K562 (cell line): ENCODE results near the gene TMEM53. TPM values are rescaled to one million over a fixed set of nuclear protein-coding genes. Genes with fewer than 3 reads are reported as not detected.
A peak's percentile ranks its signal among the peaks of the same experiment; 100 is the strongest.

Source experiments
- CHD1 ChIP-seq: fragments of 200-600 bp; sonication (generic); IDR thresholded peaks from one replicate; pipeline ENCODE4 v1.6.1; 2012; ENCODE audit warnings: mild to moderate bottlenecking, moderate library complexity, low read length, inconsistent platforms
- CHD4 ChIP-seq: fragments of 200-600 bp; sonication (generic); IDR thresholded peaks from 3 replicates; pipeline ENCODE4 v1.6.1; 2012; ENCODE audit warnings: low read depth, mild to moderate bottlenecking, mixed read lengths, low read length, inconsistent platforms; ENCODE audit not compliant: insufficient read depth, insufficient replicate concordance, poor library complexity, severe bottlenecking
- CREBBP ChIP-seq: IDR thresholded peaks from one replicate; pipeline ENCODE4 v1.6.1; 2012; ENCODE audit warnings: low read depth, mild to moderate bottlenecking, control low read depth, inconsistent platforms, low read length
- HSF4 ChIP-seq: fragments of 250-450 bp; sonication (Bioruptor Pico); IDR thresholded peaks from 2 replicates; pipeline ENCODE4 v2.1.2; 2022; ENCODE audit warnings: mild to moderate bottlenecking, moderate library complexity, borderline replicate concordance
- NCOA1 ChIP-seq: fragments of 450-650 bp; IDR thresholded peaks from 2 replicates; pipeline ENCODE4 v1.6.1; 2016; ENCODE audit warnings: low read depth
- PHB2 ChIP-seq: fragments of 450-650 bp; IDR thresholded peaks from 2 replicates; pipeline ENCODE4 v1.6.1; 2017; ENCODE audit warnings: low read depth
- POU5F1 ChIP-seq: fragments of 150-350 bp; IDR thresholded peaks from 2 replicates; pipeline ENCODE4 v1.6.1; 2014; ENCODE audit warnings: borderline replicate concordance, low read length, low read depth, mild to moderate bottlenecking; ENCODE audit not compliant: partially characterized antibody
- RBBP5 ChIP-seq: fragments of 200-600 bp; sonication (generic); IDR thresholded peaks from 2 replicates; pipeline ENCODE4 v1.6.1; 2012; ENCODE audit warnings: borderline replicate concordance, mild to moderate bottlenecking, low read length, control low read depth, inconsistent platforms; ENCODE audit not compliant: insufficient read depth, poor library complexity, severe bottlenecking
- SAFB ChIP-seq: fragments of 200-400 bp; formaldehyde crosslinking; IDR thresholded peaks from 2 replicates; pipeline ENCODE4 v1.6.1; 2017; ENCODE audit warnings: low read depth, low read length, borderline replicate concordance
- TFAM ChIP-seq: fragments of 250-450 bp; sonication (Bioruptor Pico); conservative IDR thresholded peaks from 2 replicates; pipeline ENCODE4 v1.5.0; 2021; ENCODE audit warnings: mild to moderate bottlenecking, moderate library complexity
- polyA plus RNA-seq, 8 experiments: library from polyadenylated mRNA; depleted of rRNA in 4 of 8; stranded (reverse) in 5 of 8; unstranded in 3 of 8; fragments of >200 nt; fragmentation: Nextera tagmentation in 2 of 8; fragmentation: Illumina TruSeq in 1 of 8; extraction: Ambion mirVana in 2 of 8; extraction: Trizol in 1 of 8; gene quantifications; 2 replicates each; pipeline versions ENCODE4 v1.2.1 to v1.2.3, GENCODE V29; 2011 to 2014; ENCODE audit warnings: inconsistent platforms in 1 of 8, missing spikeins in 1 of 8
- total RNA-seq, 7 experiments: library from RNA; depleted of rRNA in 6 of 7; stranded (reverse); fragments of >200 nt in 6 of 7; fragmentation: Illumina TruSeq in 2 of 7; extraction: Trizol in 2 of 7; gene quantifications; 2 replicates each; pipeline versions ENCODE4 v1.2.1 to v1.2.3, GENCODE V29; 2011 to 2021; ENCODE audit warnings: low replicate concordance in 1 of 7
- TF ChIP-seq, protein P1 (sequence below): sonication (generic); formaldehyde crosslinking; IDR thresholded peaks from 2 replicates; pipeline ENCODE4 v1.8.0; 2023; ENCODE audit warnings: missing genetic modification reagents, mild to moderate bottlenecking, borderline replicate concordance
- TF ChIP-seq, protein P2 (sequence below): fragments of 250-450 bp; sonication (Bioruptor Pico); IDR thresholded peaks from 2 replicates; pipeline ENCODE4 v1.5.0; 2020; ENCODE audit warnings: mild to moderate bottlenecking
- TF ChIP-seq, protein P3 (sequence below): sonication (generic); formaldehyde crosslinking; IDR thresholded peaks from 2 replicates; pipeline ENCODE4 v1.8.1; 2023; ENCODE audit warnings: mild to moderate bottlenecking, missing genetic modification reagents
- TF ChIP-seq, protein P4 (sequence below), 2 experiments: fragments of 200-800 bp in 1 of 2; sonication (Bioruptor generic) in 1 of 2; sonication (generic) in 1 of 2; formaldehyde crosslinking in 1 of 2; IDR thresholded peaks in 1 of 2; conservative IDR thresholded peaks in 1 of 2; 2 replicates each; pipeline versions ENCODE4 v1.5.0 to v1.6.1; 2016 to 2020; ENCODE audit warnings: missing compliant biosample characterization in 1 of 2, missing genetic modification characterization in 1 of 2, missing genetic modification reagents in 1 of 2

TMEM53 gene
- total and polyA plus RNA-seq, 9 of the 15 experiments (the other 6 are each of a cell fraction or from before 2014, with no cell fraction given), result 0.23 to 3.7 (median 2.0) TPM

DNA sequence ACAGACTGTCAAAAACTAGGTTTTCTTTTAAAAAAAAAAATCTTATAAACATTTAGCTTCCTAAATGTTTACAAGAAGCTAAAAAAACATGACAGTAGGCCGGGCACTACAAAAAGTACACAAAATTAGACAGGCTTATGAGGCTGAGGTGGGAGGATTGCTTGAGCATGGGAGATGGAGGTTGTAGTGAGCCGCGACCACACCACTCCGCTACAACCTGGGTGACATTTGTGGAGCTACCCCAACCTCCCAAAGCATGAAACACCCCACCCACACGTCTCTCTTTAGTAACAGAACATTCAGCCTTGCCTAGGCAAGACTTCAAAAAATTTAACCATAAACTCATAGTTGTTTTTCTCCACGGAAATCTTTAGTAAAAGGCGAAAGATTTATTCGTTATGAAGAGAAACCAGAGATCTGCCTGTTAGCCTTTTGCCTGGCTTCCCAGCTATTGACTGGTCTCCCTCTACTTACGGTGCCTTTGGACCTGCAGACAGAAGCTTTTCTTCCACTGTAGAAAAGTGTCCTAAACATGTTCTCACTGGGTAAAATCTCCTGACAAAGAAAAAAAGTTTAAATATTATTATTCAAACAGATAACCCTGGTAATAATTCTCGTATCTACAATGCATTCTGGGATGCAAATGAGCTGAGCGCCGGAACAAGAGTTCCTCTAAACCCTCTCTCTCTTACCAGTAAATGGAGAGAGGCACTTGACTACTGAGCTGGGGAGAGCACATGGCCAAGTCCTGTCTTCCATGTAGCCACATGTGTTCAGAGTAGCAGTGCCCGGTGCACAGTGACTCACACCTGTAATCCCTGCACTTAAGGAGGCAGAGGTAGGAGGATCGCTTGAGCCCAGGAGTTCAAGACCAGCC is 47.4 kb upstream of the TMEM53 start (continued):
- TF ChIP-seq, protein P1, sequence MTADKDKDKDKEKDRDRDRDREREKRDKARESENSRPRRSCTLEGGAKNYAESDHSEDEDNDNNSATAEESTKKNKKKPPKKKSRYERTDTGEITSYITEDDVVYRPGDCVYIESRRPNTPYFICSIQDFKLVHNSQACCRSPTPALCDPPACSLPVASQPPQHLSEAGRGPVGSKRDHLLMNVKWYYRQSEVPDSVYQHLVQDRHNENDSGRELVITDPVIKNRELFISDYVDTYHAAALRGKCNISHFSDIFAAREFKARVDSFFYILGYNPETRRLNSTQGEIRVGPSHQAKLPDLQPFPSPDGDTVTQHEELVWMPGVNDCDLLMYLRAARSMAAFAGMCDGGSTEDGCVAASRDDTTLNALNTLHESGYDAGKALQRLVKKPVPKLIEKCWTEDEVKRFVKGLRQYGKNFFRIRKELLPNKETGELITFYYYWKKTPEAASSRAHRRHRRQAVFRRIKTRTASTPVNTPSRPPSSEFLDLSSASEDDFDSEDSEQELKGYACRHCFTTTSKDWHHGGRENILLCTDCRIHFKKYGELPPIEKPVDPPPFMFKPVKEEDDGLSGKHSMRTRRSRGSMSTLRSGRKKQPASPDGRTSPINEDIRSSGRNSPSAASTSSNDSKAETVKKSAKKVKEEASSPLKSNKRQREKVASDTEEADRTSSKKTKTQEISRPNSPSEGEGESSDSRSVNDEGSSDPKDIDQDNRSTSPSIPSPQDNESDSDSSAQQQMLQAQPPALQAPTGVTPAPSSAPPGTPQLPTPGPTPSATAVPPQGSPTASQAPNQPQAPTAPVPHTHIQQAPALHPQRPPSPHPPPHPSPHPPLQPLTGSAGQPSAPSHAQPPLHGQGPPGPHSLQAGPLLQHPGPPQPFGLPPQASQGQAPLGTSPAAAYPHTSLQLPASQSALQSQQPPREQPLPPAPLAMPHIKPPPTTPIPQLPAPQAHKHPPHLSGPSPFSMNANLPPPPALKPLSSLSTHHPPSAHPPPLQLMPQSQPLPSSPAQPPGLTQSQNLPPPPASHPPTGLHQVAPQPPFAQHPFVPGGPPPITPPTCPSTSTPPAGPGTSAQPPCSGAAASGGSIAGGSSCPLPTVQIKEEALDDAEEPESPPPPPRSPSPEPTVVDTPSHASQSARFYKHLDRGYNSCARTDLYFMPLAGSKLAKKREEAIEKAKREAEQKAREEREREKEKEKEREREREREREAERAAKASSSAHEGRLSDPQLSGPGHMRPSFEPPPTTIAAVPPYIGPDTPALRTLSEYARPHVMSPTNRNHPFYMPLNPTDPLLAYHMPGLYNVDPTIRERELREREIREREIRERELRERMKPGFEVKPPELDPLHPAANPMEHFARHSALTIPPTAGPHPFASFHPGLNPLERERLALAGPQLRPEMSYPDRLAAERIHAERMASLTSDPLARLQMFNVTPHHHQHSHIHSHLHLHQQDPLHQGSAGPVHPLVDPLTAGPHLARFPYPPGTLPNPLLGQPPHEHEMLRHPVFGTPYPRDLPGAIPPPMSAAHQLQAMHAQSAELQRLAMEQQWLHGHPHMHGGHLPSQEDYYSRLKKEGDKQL (CRISPR knock-in tag), result peak; percentile 98
- TF ChIP-seq CREBBP (peak; percentile 100), CHD4 (no peak), HSF4 (0 out of 2 replicates have a peak, but pooled peaks have one; percentile 20), CHD1 (no peak), TFAM (CRISPR knock-in tag) (no peak), RBBP5 (no peak), PHB2 (peak; percentile 85), SAFB (no peak), NCOA1 (peak; percentile 88), POU5F1 (no peak)
- TF ChIP-seq, protein P2, sequence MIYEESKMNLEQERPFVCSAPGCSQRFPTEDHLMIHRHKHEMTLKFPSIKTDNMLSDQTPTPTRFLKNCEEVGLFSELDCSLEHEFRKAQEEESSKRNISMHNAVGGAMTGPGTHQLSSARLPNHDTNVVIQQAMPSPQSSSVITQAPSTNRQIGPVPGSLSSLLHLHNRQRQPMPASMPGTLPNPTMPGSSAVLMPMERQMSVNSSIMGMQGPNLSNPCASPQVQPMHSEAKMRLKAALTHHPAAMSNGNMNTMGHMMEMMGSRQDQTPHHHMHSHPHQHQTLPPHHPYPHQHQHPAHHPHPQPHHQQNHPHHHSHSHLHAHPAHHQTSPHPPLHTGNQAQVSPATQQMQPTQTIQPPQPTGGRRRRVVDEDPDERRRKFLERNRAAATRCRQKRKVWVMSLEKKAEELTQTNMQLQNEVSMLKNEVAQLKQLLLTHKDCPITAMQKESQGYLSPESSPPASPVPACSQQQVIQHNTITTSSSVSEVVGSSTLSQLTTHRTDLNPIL (CRISPR knock-in tag), result peak; percentile 97
- TF ChIP-seq, protein P3, sequence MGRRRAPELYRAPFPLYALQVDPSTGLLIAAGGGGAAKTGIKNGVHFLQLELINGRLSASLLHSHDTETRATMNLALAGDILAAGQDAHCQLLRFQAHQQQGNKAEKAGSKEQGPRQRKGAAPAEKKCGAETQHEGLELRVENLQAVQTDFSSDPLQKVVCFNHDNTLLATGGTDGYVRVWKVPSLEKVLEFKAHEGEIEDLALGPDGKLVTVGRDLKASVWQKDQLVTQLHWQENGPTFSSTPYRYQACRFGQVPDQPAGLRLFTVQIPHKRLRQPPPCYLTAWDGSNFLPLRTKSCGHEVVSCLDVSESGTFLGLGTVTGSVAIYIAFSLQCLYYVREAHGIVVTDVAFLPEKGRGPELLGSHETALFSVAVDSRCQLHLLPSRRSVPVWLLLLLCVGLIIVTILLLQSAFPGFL (CRISPR knock-in tag), result no peak; the same call in 1 of the 2 replicates
- TF ChIP-seq, protein P4, sequence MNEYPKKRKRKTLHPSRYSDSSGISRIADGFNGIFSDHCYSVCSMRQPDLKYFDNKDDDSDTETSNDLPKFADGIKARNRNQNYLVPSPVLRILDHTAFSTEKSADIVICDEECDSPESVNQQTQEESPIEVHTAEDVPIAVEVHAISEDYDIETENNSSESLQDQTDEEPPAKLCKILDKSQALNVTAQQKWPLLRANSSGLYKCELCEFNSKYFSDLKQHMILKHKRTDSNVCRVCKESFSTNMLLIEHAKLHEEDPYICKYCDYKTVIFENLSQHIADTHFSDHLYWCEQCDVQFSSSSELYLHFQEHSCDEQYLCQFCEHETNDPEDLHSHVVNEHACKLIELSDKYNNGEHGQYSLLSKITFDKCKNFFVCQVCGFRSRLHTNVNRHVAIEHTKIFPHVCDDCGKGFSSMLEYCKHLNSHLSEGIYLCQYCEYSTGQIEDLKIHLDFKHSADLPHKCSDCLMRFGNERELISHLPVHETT (CRISPR knock-in tag; conservative IDR thresholded peaks at IDR 0.05 in 1 of 2, IDR thresholded peaks at IDR 0.05 in 1 of 2), result peak in 1 of 2 experiments; percentile 81; a peak in 1 of 4 replicates
